Raji (cell line): Measurements from ENCODE around the gene KATNB1.

Experiments used
- POLR2A ChIP-seq: IDR thresholded peaks from 2 replicates; pipeline ENCODE4 v1.6.1; 2011; ENCODE audit warnings: low read depth, low read length, control low read depth; ENCODE audit not compliant: insufficient read depth

KATNB1 gene

DNA sequence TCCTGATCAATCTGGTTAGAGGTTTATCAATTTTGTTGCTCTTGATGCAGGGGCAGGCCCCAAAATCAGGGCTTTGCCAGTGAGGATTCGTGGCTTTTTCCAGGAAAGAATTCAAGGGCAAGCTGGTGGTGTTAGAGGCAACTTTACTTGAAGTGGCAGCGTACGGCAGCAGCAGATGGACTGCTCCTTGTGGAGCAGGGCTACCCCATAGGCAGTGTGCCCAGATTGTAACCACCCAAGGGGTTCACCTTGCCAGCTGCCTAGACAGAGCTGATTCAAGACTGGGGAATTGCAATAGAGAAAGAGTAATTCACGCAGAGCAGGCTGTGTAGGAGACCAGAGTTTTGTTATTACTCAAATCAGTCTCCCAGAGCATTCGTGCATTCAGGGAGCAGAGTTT is 24.2 kb upstream of the KATNB1 start:
- no peak for TF ChIP-seq POLR2A

DNA sequence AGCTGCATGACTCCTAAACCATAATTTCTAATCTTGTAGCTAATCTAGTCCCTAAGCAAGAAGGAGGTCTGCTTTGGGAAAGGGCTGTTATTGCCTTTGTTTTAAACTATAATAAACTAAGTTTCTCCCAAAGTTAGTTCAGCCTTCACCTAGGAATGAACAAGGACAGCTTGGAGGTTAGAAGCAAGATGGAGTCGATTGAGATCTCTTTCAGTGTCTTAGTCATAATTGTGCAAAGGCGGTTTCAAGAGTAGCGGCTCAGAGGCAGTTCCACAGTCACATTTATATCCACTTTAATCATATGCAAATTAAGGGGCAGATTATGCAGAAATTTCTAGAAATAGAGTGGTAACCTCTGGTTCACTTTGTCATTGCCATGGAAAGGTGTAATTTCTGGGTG is 23.6 kb upstream of the KATNB1 start:
- no peak for TF ChIP-seq POLR2A

DNA sequence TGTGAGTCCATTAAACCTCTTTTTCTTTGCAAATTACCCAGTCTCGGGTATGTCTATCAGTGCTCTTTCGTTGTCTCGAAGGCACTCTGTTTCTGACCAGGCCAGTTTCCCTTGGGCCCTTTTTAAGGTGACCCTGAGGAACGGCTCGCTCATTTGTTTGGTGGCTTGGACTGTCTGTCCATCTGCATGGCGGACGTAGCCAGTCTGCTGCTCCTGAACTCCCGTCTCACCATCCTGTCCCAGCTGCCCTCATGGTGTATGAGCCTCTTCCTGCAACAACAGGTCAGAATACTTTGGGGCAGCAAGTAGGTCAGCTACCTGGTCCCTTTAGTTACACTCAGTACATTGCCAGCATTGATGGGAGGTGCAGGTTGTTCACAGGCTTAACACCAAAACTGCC is 22.0 kb upstream of the KATNB1 start:
- TF ChIP-seq POLR2A, result no peak

- TF ChIP-seq POLR2A, result no peak
Observed at GRCh38 chr16:57714047-57714446, 21.5 kb upstream of the KATNB1 start.

DNA sequence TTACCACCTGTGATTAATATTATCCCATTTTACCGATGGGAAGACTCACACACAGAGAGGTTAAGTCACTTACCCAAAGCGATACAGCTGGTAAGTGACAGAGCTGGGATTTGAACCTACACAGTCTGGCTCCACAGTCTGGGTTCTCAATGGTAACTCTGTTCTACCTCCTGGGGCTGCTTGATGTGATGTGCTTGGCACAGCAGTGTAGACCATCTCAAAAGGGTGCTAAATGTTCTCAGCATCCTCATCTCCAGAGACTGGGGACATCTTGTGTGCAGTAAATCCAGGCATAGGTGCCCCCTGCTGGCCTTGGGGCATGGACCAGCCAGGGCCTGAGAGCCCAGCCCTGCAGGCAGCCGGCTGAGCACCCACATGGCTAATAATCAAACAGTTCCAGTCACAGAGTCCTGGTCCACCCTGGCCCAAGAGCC is 15.4 kb upstream of the KATNB1 start:
- no peak for TF ChIP-seq POLR2A

DNA sequence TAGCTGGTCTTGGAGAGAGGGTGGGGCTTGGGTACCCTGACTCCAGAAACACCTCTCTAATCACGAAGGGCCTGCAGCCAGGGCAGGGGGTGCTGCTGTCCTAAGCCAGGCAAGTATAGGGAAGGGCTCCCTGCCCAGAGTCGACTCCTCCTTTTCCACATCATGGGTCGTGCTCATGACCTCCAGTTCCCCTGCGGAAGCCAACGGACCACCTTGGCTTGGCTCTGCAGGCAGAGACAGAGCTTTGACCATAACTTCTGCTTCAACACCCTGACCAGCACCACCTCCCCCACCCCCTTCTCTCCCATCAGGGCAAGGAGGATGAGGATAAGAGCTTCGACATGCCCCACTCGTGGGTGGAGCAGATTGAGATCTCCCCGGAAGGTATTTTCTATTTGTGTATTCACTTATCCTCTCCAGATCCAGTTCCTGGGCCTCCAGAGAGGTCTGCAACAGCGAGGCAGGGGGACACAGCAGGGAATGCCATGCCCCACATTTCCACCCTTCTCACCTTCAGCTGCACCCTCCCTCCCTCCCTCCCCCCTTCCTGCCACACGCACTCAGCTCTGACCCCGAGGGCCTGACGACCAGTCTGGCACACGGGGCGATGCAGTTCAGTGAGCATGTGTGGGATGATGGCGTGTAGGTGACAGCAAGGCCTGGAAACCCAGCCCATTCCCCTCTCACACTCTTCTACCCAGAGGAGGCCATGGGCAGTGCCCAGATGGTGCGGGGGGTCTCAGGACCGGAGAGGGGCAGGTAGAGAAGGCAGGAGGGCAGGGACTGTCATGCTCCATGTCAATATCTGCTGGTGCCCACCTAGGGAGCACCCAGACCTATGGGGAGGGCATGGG is 14.0 kb upstream of the KATNB1 start:
- TF ChIP-seq POLR2A, result no peak

- TF ChIP-seq POLR2A, result no peak
Observed at GRCh38 chr16:57722210-57722499, 13.4 kb upstream of the KATNB1 start.

- TF ChIP-seq POLR2A, result no peak
Observed at GRCh38 chr16:57722651-57723050, 12.9 kb upstream of the KATNB1 start.

DNA sequence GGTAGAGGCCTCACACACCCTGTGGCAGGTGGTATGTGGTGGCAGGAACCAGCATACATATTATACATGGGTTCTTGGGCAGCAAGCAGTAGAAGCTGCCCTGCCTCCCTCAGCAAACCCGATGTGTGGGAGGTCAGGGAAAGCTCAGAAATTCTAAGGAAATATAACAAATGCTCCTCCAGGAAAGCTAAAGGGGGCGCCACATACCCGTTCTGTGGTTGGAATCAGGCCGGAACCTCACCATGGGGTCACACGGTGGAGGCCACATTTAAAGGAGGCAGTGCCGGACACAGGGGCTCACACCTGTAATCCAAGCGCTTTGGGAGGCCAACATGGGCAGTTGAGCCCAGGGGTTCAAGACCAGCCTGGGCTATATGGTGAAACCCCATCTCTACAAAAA is 12.4 kb upstream of the KATNB1 start:
- no peak for TF ChIP-seq POLR2A

DNA sequence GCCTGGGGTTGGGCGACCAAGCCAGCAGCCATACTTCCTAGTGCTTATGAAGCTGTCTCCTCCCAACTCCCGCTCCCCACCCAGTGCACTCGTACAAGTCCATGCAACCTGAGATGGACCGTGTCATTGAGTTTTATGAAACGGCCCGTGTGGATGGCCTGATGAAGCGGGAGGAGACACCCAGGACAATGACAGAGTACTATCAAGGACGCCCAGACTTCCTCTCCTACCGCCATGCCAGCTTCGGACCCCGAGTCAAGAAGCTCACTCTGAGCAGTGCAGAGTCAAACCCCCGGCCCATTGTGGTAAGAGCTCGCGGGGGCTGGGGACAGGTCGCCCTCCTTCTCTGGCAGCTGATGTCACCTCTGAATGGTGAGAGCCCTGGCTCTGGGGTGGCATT is 11.0 kb upstream of the KATNB1 start:
- TF ChIP-seq POLR2A, result no peak

- no peak for TF ChIP-seq POLR2A
Observed at GRCh38 chr16:57725151-57725550, 10.4 kb upstream of the KATNB1 start.

GRCh38 chr16:57725554-57725953 is 10.0 kb upstream of the KATNB1 start:
- TF ChIP-seq POLR2A, result no peak

- no peak for TF ChIP-seq POLR2A
Observed at GRCh38 chr16:57725976-57726375, 9.6 kb upstream of the KATNB1 start.

- TF ChIP-seq POLR2A, result no peak
Observed at GRCh38 chr16:57726433-57726947, 9.1 kb upstream of the KATNB1 start.

DNA sequence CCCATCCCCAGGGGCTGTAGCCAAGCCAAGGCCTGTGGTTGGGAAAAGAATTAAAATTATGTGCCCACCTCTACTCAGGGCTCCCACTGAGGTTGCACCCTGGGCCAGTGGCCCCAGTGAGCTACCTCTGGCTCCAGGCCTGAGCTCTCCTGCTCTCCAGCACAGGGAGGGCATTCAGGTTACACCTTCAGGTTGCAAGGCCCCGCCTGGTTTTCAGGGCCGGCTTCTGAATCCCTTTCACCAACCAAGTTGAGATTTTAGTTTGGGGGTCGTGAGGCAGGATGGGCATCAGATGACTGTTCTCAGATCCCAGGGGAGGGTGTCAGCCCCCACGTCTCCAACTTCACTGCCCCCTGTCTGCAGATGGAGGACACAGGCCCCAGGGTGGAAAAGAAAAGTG is 8.0 kb upstream of the KATNB1 start:
- TF ChIP-seq POLR2A, result no peak

DNA sequence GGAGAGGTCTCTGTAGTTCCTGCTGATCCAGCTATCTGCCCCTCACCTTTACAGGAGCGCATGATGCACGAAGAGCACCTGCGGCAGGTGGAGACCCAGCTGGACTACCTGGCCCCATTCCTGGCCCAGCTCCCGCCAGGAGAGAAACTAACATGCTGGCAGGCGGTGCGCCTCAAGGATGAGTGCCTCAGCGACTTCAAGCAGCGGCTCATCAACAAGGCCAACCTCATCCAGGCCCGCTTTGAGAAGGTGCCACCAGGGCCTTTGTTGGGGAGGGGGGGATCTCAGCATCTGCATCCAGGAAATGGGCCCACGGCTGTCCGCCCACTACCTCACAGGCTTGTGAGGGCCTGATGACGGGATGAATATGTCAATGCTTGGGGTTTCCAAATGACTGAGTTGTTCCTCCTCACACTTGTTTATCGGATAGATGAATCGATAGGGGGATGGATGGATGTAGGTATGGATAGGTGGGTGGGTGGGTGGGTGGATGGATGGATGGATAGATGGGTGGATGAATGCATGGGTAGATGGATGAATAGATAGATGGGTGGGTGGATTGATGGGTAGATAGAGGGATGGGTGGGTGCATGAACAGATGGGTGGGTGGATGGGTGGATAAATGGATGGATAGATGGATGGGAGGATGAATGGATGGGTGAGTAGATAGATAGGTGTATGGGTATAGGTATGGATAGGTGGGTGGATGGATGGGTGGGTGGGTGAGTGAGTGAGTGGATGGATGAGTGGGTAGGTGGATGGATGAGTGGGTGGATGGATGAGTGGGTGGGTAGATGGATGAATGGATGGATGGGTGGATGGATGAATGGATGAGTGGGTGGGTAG is 7.0 kb upstream of the KATNB1 start:
- no peak for TF ChIP-seq POLR2A
